C4-2B (cell line): ENCODE measurements around the gene ATP2A3.
"Not testable (repeated sequence)": the region's sequence is repeated elsewhere in the genome, so short reads cannot be mapped to it uniquely, and the experiment has no call there.

Source experiments
- H3K27ac ChIP-seq: fragments of 450-650 bp; 2 replicates; pipeline ENCODE4 v1.5.1; 2017
- CTCF ChIP-seq: fragments of 450-650 bp; conservative IDR thresholded peaks from 2 replicates; pipeline ENCODE4 v1.5.1; 2017; ENCODE audit warnings: mild to moderate bottlenecking
- ZFX ChIP-seq: fragments of 450-650 bp; IDR thresholded peaks from 2 replicates; pipeline ENCODE4 v1.6.1; 2017

The ATP2A3 gene

GRCh38 chr17:3953542-3953941 is 10.7 kb downstream of the ATP2A3 start:
- no peak for TF ChIP-seq CTCF
- TF ChIP-seq ZFX: no peak
- no peak overlapping the region for H3K27ac ChIP-seq

- TF ChIP-seq ZFX: no peak
- no peak for TF ChIP-seq CTCF
- no peak overlapping the region for H3K27ac ChIP-seq
These were observed 12.1 kb downstream of the ATP2A3 start for GRCh38 chr17:3952186-3952585.

- H3K27ac ChIP-seq: no peak overlapping the region
- no peak for TF ChIP-seq CTCF
- TF ChIP-seq ZFX: no peak
These were observed 12.8 kb downstream of the ATP2A3 start for GRCh38 chr17:3951420-3951819.

- TF ChIP-seq CTCF (no peak), ZFX (no peak)
- no peak overlapping the region for H3K27ac ChIP-seq
These were observed 13.2 kb downstream of the ATP2A3 start for GRCh38 chr17:3951003-3951402.

- TF ChIP-seq ZFX (no peak), CTCF (no peak)
- H3K27ac ChIP-seq: no peak overlapping the region
These were observed 13.7 kb downstream of the ATP2A3 start for GRCh38 chr17:3950584-3950983.

GRCh38 chr17:3949418-3949817 is 14.8 kb downstream of the ATP2A3 start:
- TF ChIP-seq ZFX (no peak), CTCF (no peak)
- no peak overlapping the region for H3K27ac ChIP-seq

GRCh38 chr17:3948551-3948950 is 15.7 kb downstream of the ATP2A3 start:
- not testable (repeated sequence) for H3K27ac ChIP-seq

GRCh38 chr17:3947318-3947810 is 16.9 kb downstream of the ATP2A3 start:
- no peak overlapping the region for H3K27ac ChIP-seq
- TF ChIP-seq CTCF: no peak
- no peak for TF ChIP-seq ZFX
